Measurements from ENCODE around the gene ZNF785.
"Not testable (repeated sequence)": the region's sequence is repeated elsewhere in the genome, so short reads cannot be mapped to it uniquely, and the experiment has no call there.

ZNF785 gene

DNA sequence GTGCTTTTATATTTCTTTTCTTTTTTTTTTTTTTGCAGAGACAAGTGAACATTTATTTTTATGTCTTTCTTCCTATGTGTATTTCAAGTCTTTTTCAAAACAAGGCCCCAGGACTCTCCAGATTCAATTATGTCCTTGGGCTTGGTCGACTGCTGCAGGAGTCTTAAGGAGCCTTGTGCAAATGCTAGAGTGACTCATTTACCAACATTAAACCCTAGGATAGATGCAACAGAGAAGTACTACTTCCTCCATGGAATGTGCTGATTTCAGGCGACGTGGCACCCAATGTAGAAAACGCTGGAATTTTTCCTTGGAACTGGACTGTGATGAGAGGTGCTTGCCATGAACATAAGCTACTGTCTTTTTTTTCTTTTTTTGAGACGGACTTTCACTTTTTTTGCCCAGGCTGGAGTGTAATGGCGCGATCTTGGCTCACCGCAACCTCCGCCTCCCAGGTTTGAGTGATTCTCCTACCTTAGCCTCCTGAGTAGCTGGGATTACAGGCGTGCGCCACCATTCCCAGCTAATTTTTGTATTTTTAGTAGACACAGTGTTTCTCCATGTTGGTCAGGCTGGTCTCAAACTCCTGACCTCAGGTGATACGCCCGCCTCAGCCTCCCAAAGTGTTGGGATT, 49.0 kb downstream of the ZNF785 start:
- DNase-seq: not testable (repeated sequence)

DNA sequence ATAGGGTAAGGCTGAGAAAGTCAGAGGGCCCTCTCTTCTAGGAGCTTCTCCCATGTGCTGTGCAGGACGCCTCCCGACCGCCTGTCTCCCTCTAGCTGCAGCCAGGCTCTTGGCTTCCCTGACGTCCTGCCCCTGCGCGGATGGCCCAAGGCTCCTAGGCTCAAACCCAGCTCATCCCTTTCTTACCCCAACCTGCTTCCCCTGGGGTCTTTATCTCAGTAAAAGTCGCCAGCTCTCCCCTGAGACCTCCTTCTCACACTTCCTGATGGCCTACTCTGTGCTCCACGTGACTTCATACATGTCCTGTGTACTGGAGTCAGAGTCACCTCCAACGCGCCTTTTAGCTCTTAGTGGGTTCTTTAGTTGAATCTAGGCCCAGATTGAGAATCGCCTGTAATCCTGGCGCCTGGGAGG, 49.7 kb downstream of the ZNF785 start:
- peak; percentile 75 for DNase-seq

GRCh38 chr16:30535106-30535776, 50.3 kb downstream of the ZNF785 start:
- peak; percentile 57 for DNase-seq

- peak; percentile 95 for DNase-seq
These were observed 51.0 kb downstream of the ZNF785 start, which contains the start of gene ZNF747 for GRCh38 chr16:30534368-30535105. Gene ZNF747, minus strand, starts transcription at chr16:30534858. Its CDS starts 179 bp downstream, at chr16:30534679.

GRCh38 chr16:30533748-30534367, 51.6 kb downstream of the ZNF785 start:
- peak; percentile 44 for DNase-seq

GRCh38 chr16:30533146-30533522, 52.4 kb downstream of the ZNF785 start:
- DNase-seq: no peak

DNA sequence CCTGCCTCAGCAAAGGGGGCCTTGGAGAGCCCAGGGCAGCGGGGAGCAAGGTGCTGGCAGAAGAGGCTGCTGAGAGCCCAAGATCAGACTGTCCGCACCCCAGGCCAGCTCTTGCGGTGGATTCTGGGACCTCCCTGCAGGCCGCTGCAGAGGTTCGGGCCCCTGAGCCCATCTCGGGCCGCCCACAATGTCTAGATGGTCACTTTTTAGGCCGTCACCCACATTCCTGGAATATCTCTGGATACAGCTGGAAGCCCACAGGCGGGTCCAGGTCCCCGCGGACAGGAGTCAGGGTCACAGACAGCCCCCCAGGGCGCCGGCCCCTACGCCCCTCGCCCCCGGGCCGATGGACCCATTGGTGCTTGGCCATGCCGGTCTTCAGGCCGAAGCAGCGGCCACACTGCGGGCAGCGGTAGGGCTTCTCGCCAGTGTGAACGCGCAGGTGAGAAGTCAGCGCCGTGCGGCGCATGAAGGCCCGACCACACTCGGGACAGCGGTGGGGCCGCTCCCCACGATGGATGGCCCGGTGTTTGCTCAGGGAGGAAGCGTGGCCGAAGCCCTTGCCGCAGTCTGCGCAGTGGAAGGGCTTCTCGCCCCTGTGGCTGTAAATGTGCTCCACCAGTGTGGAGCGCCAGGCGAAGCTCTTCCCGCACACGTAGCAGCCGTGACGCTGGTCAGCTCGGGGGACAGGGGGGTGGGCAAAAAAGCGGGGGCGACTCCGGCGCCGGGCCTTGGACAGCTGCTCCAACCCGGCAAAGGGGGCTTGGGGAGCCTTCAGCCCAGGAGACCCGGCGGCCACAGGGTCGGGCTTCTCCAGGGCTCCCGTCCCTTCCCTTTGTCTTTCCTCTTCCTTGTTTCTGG, 53.0 kb downstream of the ZNF785 start:
- no peak for DNase-seq
